IMR-90 (cell line): ENCODE data around the gene SHISAL1. TPM values are rescaled to one million over a fixed set of nuclear protein-coding genes. Genes with fewer than 3 reads are reported as not detected.

Experiments used
- ATAC-seq: fragments of 200-7000 bp; cut with Tn5 transposase; 2 replicates; pipeline ENCODE4 v1.9.1; 2020; ENCODE audit warnings: low read depth, mild to moderate bottlenecking, moderate library complexity
- BruUV-seq: library from RNA; stranded (reverse); fragments of 400-500 nt; replicated peaks from 2 replicates; lab custom pipeline; 2021; lab: Mats Ljungman, UMichigan
- CTCF ChIA-PET: fragments of 300-600 bp; formaldehyde crosslinking; extraction: SDS; loops from one replicate; lab custom pipeline; 2021; ENCODE audit warnings: antibody characterized with exemption; lab: Yijun Ruan, JAX
- POLR2A ChIA-PET: fragments of 300-600 bp; sonication (Branson Sonifier 250); formaldehyde crosslinking; loops from one replicate; lab custom pipeline; 2022; ENCODE audit warnings: antibody characterized with exemption; ENCODE audit not compliant: unreplicated experiment; lab: Charles Lee
- DNase-seq: peaks from one replicate; pipeline ENCODE4 v3.0.0; 2013
- H2AFZ ChIP-seq: replicated peaks from 2 replicates; pipeline ENCODE3; 2013; ENCODE audit warnings: low read length, mild to moderate bottlenecking; ENCODE audit not compliant: poor library complexity
- H2AK5ac ChIP-seq: 2 replicates; pipeline ENCODE4 v1.6.1; 2013; ENCODE audit warnings: low read depth, low read length, inconsistent platforms
- H2AK9ac ChIP-seq: replicated peaks from 2 replicates; pipeline ENCODE3; 2013; ENCODE audit warnings: mild to moderate bottlenecking, low read depth, low read length, moderate library complexity; ENCODE audit not compliant: poor library complexity
- H2BK120ac ChIP-seq: 2 replicates; pipeline ENCODE4 v1.6.1; 2013; ENCODE audit warnings: low read depth, low read length, inconsistent platforms
- H2BK15ac ChIP-seq: 3 replicates; pipeline ENCODE4 v1.6.1; 2013; ENCODE audit warnings: low read depth, low read length, inconsistent platforms
- H2BK20ac ChIP-seq: 2 replicates; pipeline ENCODE4 v1.6.1; 2013; ENCODE audit warnings: low read depth, mild to moderate bottlenecking, inconsistent platforms, low read length, moderate library complexity
- H2BK5ac ChIP-seq: 2 replicates; pipeline ENCODE4 v1.6.1; 2013; ENCODE audit warnings: mild to moderate bottlenecking, low read depth, low read length, inconsistent platforms; ENCODE audit not compliant: poor library complexity, severe bottlenecking
- H3K14ac ChIP-seq: replicated peaks from 2 replicates; pipeline ENCODE4 v1.6.1; 2013; ENCODE audit warnings: low read depth, low read length, inconsistent platforms
- H3K18ac ChIP-seq: 2 replicates; pipeline ENCODE4 v1.6.1; 2013; ENCODE audit warnings: low read depth, low read length, control low read depth
- H3K23ac ChIP-seq: 2 replicates; pipeline ENCODE4 v1.6.1; 2013; ENCODE audit warnings: low read depth, low read length, inconsistent platforms
- H3K27ac ChIP-seq: 2 replicates; pipeline ENCODE4 v1.5.1; 2013; ENCODE audit warnings: mild to moderate bottlenecking, control low read depth, low read length; ENCODE audit not compliant: insufficient read depth
- H3K27me3 ChIP-seq: 2 replicates; pipeline ENCODE4 v1.6.1; 2013; ENCODE audit warnings: low read length; ENCODE audit not compliant: control insufficient read depth, insufficient read depth
- H3K36me3 ChIP-seq: 2 replicates; pipeline ENCODE4 v1.6.1; 2013; ENCODE audit warnings: low read length, mixed read lengths; ENCODE audit not compliant: control insufficient read depth, insufficient read depth
- H3K4ac ChIP-seq: 2 replicates; pipeline ENCODE4 v1.6.1; 2013; ENCODE audit warnings: low read depth, low read length, inconsistent platforms
- H3K4me1 ChIP-seq: 2 replicates; pipeline ENCODE4 v1.6.1; 2013; ENCODE audit warnings: low read length, mixed read lengths; ENCODE audit not compliant: control insufficient read depth, insufficient read depth
- H3K4me2 ChIP-seq: 2 replicates; pipeline ENCODE4 v1.6.1; 2013; ENCODE audit warnings: low read depth, mild to moderate bottlenecking, control low read depth, low read length, moderate library complexity
- H3K4me3 ChIP-seq: 2 replicates; pipeline ENCODE4 v1.5.1; 2013; ENCODE audit warnings: low read depth, mild to moderate bottlenecking, control low read depth, low read length, moderate library complexity; ENCODE audit not compliant: insufficient read depth
- H3K56ac ChIP-seq: 2 replicates; pipeline ENCODE4 v1.6.1; 2013; ENCODE audit warnings: low read length, inconsistent platforms; ENCODE audit not compliant: insufficient read depth; ENCODE audit errors: extremely low read depth
- H3K79me1 ChIP-seq, 2 experiments: 2 replicates each; pipeline ENCODE4 v1.6.1; 2013; ENCODE audit warnings: low read length in 2 of 2, inconsistent platforms in 1 of 2, low read depth in 1 of 2
- H3K9ac ChIP-seq: 2 replicates; pipeline ENCODE4 v1.6.1; 2013; ENCODE audit warnings: low read depth, low read length, control low read depth
- H3K9me1 ChIP-seq: 2 replicates; pipeline ENCODE4 v1.6.1; 2013; ENCODE audit warnings: low read length, inconsistent platforms; ENCODE audit not compliant: insufficient read depth
- H3K9me3 ChIP-seq: 2 replicates; pipeline ENCODE4 v1.6.1; 2013; ENCODE audit warnings: low read length; ENCODE audit not compliant: control insufficient read depth, insufficient read depth
- H4K20me1 ChIP-seq: 2 replicates; pipeline ENCODE4 v1.6.1; 2013; ENCODE audit warnings: low read length, inconsistent platforms; ENCODE audit not compliant: insufficient read depth
- H4K5ac ChIP-seq: 2 replicates; pipeline ENCODE4 v1.6.1; 2013; ENCODE audit warnings: mild to moderate bottlenecking, low read depth, low read length, control low read depth
- H4K8ac ChIP-seq, 2 experiments: 2 replicates each; pipeline ENCODE4 v1.6.1; 2013; ENCODE audit warnings: low read depth in 2 of 2, low read length in 2 of 2, control low read depth in 1 of 2, inconsistent platforms in 1 of 2
- H4K91ac ChIP-seq: 2 replicates; pipeline ENCODE4 v1.6.1; 2013; ENCODE audit warnings: low read depth, low read length, inconsistent platforms; ENCODE audit not compliant: insufficient read depth
- BHLHE40 ChIP-seq: fragments of 150-350 bp; IDR thresholded peaks from 2 replicates; pipeline ENCODE4 v1.6.1; 2016; ENCODE audit warnings: mild to moderate bottlenecking, low read depth, low read length
- CEBPB ChIP-seq: IDR thresholded peaks from 2 replicates; pipeline ENCODE4 v1.6.1; 2012; ENCODE audit warnings: low read depth, low read length, improper control_type of control experiment
- CHD1 ChIP-seq: IDR thresholded peaks from 2 replicates; pipeline ENCODE4 v1.6.1; 2012; ENCODE audit warnings: low read depth, low read length, improper control_type of control experiment
- CTCF ChIP-seq: conservative IDR thresholded peaks from 2 replicates; pipeline ENCODE4 v1.5.1; 2012; ENCODE audit warnings: mild to moderate bottlenecking, low read depth, low read length, improper control_type of control experiment
- FOS ChIP-seq: fragments of 150-350 bp; IDR thresholded peaks from 2 replicates; pipeline ENCODE4 v1.6.1; 2016; ENCODE audit warnings: low read depth, low read length
- MAFK ChIP-seq: IDR thresholded peaks from 2 replicates; pipeline ENCODE4 v1.6.1; 2012; ENCODE audit warnings: low read depth, low read length, improper control_type of control experiment
- MAZ ChIP-seq: IDR thresholded peaks from 2 replicates; pipeline ENCODE4 v1.6.1; 2012; ENCODE audit warnings: low read depth, mild to moderate bottlenecking, low read length, improper control_type of control experiment, moderate library complexity, borderline replicate concordance
- MXI1 ChIP-seq: IDR thresholded peaks from 2 replicates; pipeline ENCODE4 v1.6.1; 2012; ENCODE audit warnings: low read depth, mild to moderate bottlenecking, low read length, moderate library complexity, borderline replicate concordance
- NFE2L2 ChIP-seq: fragments of 150-350 bp; IDR thresholded peaks from 2 replicates; pipeline ENCODE4 v1.6.1; 2016; ENCODE audit warnings: low read depth, mild to moderate bottlenecking, low read length
- POLR2A ChIP-seq: IDR thresholded peaks from 2 replicates; pipeline ENCODE4 v1.6.1; 2012; ENCODE audit warnings: mild to moderate bottlenecking, low read depth, low read length
- RAD21 ChIP-seq: IDR thresholded peaks from 2 replicates; pipeline ENCODE4 v1.6.1; 2012; ENCODE audit warnings: low read length, improper control_type of control experiment
- RCOR1 ChIP-seq: IDR thresholded peaks from 2 replicates; pipeline ENCODE4 v1.6.1; 2012; ENCODE audit warnings: mild to moderate bottlenecking, low read length, improper control_type of control experiment; ENCODE audit not compliant: insufficient replicate concordance
- RFX5 ChIP-seq: IDR thresholded peaks from 2 replicates; pipeline ENCODE4 v1.8.0; 2012; ENCODE audit warnings: low read depth, mild to moderate bottlenecking, low read length, moderate library complexity
- SMC3 ChIP-seq: fragments of 150-350 bp; IDR thresholded peaks from 2 replicates; pipeline ENCODE4 v1.6.1; 2016; ENCODE audit warnings: low read depth, mild to moderate bottlenecking, antibody characterized with exemption, low read length, moderate library complexity
- WGBS, 2 experiments: methylation state at CpG; one replicate each; pipeline versions ENCODE4 v1.1.5 to v1.1.7; 2013; ENCODE audit warnings: missing lambda C conversion rate in 2 of 2; ENCODE audit not compliant: insufficient read length in 1 of 2; ENCODE audit errors: extremely low coverage in 2 of 2; 5-methylcytosine and 5-hydroxymethylcytosine counted together
- dilution Hi-C: fragments of 300-500 bp; cut with HindIII; formaldehyde crosslinking; loops from one replicate; pipeline ENCODE4 v1.14.3; 2018; ENCODE audit warnings: low sequenced_read_pairs; ENCODE audit not compliant: unreplicated experiment
- in situ Hi-C: fragments of 300-500 bp; cut with MboI; formaldehyde crosslinking; loops from 3 replicates; pipeline ENCODE4 v1.14.3; 2019; ENCODE audit warnings: low sequenced_read_pairs, inconsistent platforms, mixed read lengths
- intact Hi-C: fragments of 100-400 bp; cut with micrococcal nuclease; formaldehyde crosslinking; loops from 2 replicates; pipeline ENCODE4 v1.10.0; 2022
- polyA plus RNA-seq, 3 experiments: library from polyadenylated mRNA; depleted of rRNA; stranded (reverse); fragments of >200 nt; gene quantifications; 2 replicates each; pipeline ENCODE4 v1.2.3, GENCODE V29; 2012; ENCODE audit warnings: low replicate concordance in 1 of 3
- total RNA-seq: library from RNA; depleted of rRNA; stranded (reverse); fragments of >200 nt; gene quantifications from 2 replicates; pipeline ENCODE4 v1.2.3, GENCODE V29; 2012
- TF ChIP-seq, protein P1 (sequence below): fragments of 150-350 bp; IDR thresholded peaks from 2 replicates; pipeline ENCODE4 v1.6.1; 2017; ENCODE audit warnings: mild to moderate bottlenecking, antibody characterized with exemption, low read length, low read depth
- TF ChIP-seq, protein P2 (sequence below): fragments of 150-350 bp; IDR thresholded peaks from 2 replicates; pipeline ENCODE4 v1.6.1; 2016; ENCODE audit warnings: low read depth, mild to moderate bottlenecking, low read length, moderate library complexity, borderline replicate concordance

SHISAL1 gene
- total and polyA plus RNA-seq, 2 of the 4 experiments (the other 2 are of a cell fraction), result 1.0 to 1.4 TPM

GRCh38 chr22:44229809-44230208 is 82.9 kb downstream of the SHISAL1 start:
- no TSS peak for BruUV-seq
- POLR2A ChIA-PET, result no interaction called here
- H4K20me1 ChIP-seq, result no peaks in the 10 kb centered on the region

More at GRCh38 chr22:44229809-44230208, 82.9 kb downstream of the SHISAL1 start:
- Histone ChIP-seq H4K8ac (no peak overlapping the region), H3K14ac (no peak overlapping the region), H2AFZ (no peak overlapping the region), H3K56ac (no peak overlapping the region), H3K9me3 (peaks cover 9% of the 10 kb centered on the region), H2BK5ac (no peak overlapping the region), H3K27me3 (peaks cover 12% of the 10 kb centered on the region), H3K23ac (no peak overlapping the region), H2BK15ac (no peak overlapping the region), H2AK5ac (no peak overlapping the region), H4K91ac (no peak overlapping the region), H2AK9ac (no peak overlapping the region), H3K18ac (no peak overlapping the region), H3K27ac (no peak overlapping the region), H3K36me3 (no peaks in the 10 kb centered on the region), H2BK120ac (no peak overlapping the region), H4K5ac (no peak overlapping the region), H3K9me1 (no peaks in the 10 kb centered on the region), H3K9ac (no peak overlapping the region), H3K4me1 (no peaks in the 10 kb centered on the region), H3K4me2 (no peak overlapping the region), H3K4me3 (no peak overlapping the region), H3K79me1 (no peaks in the 10 kb centered on the region), H2BK20ac (no peak overlapping the region), H3K4ac (no peak overlapping the region)
- intact Hi-C loops (no loop called here), in situ Hi-C loops (no loop called here), dilution Hi-C loops (no loop called here)
- ATAC-seq (no peak), DNase-seq (no peak)
- CTCF ChIA-PET, result no interaction called here
- whole genome bisulfite sequencing, 2 experiments, result no CpG with 5 or more reads among the region's 2 CpGs
- TF ChIP-seq CTCF (no peak), RCOR1 (no peak), NFE2L2 (no peak), SMC3 (no peak), MAFK (no peak), RAD21 (no peak), CHD1 (no peak), CEBPB (no peak), MXI1 (no peak), MAZ (no peak), FOS (no peak), RFX5 (no peak), BHLHE40 (no peak), POLR2A (no peak)
- TF ChIP-seq, protein P1, sequence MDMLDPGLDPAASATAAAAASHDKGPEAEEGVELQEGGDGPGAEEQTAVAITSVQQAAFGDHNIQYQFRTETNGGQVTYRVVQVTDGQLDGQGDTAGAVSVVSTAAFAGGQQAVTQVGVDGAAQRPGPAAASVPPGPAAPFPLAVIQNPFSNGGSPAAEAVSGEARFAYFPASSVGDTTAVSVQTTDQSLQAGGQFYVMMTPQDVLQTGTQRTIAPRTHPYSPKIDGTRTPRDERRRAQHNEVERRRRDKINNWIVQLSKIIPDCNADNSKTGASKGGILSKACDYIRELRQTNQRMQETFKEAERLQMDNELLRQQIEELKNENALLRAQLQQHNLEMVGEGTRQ, result no peak
- TF ChIP-seq, protein P2, sequence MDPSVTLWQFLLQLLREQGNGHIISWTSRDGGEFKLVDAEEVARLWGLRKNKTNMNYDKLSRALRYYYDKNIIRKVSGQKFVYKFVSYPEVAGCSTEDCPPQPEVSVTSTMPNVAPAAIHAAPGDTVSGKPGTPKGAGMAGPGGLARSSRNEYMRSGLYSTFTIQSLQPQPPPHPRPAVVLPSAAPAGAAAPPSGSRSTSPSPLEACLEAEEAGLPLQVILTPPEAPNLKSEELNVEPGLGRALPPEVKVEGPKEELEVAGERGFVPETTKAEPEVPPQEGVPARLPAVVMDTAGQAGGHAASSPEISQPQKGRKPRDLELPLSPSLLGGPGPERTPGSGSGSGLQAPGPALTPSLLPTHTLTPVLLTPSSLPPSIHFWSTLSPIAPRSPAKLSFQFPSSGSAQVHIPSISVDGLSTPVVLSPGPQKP, result no peak
